ENCODE data around the gene CEBPG.

The CEBPG gene

DNA sequence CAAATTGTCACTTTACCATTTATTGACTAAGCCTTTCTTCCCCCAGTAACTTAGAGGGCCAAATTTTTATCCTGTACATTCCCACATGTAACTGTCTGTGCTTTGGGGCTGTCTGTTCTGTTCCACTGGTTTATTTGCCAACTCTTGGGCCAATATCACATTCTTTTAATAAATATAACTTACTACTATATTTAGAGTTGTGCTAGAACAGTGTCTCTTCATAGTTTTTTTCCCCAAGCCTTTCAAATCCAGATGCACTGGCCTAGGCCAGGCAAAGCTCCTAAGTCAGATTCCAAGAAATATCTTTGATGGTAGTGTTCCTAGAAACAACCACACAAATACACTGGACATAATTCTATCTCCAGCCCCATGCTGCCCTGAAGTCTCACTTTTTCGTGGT, 16.0 kb upstream of the CEBPG start:
- TF ChIP-seq, protein P1, sequence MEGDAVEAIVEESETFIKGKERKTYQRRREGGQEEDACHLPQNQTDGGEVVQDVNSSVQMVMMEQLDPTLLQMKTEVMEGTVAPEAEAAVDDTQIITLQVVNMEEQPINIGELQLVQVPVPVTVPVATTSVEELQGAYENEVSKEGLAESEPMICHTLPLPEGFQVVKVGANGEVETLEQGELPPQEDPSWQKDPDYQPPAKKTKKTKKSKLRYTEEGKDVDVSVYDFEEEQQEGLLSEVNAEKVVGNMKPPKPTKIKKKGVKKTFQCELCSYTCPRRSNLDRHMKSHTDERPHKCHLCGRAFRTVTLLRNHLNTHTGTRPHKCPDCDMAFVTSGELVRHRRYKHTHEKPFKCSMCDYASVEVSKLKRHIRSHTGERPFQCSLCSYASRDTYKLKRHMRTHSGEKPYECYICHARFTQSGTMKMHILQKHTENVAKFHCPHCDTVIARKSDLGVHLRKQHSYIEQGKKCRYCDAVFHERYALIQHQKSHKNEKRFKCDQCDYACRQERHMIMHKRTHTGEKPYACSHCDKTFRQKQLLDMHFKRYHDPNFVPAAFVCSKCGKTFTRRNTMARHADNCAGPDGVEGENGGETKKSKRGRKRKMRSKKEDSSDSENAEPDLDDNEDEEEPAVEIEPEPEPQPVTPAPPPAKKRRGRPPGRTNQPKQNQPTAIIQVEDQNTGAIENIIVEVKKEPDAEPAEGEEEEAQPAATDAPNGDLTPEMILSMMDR (IDR thresholded peaks at IDR 0.05; ENCODE audit: low read length), result no peak
- TF ChIP-seq EZH2phosphoT487 (IDR thresholded peaks at IDR 0.05; ENCODE audit: low read length) (no peak), EZH2 (optimal IDR thresholded peaks at IDR 0.05; ENCODE audit: low read depth, low read length) (no peak)
- Histone ChIP-seq H3K9me3 (replicated peaks; ENCODE audit: insufficient read depth, low read length) (no peaks in the 10 kb centered on the region), H4K20me1 (ENCODE audit: insufficient read depth, low read length) (no peaks in the 10 kb centered on the region)

DNA sequence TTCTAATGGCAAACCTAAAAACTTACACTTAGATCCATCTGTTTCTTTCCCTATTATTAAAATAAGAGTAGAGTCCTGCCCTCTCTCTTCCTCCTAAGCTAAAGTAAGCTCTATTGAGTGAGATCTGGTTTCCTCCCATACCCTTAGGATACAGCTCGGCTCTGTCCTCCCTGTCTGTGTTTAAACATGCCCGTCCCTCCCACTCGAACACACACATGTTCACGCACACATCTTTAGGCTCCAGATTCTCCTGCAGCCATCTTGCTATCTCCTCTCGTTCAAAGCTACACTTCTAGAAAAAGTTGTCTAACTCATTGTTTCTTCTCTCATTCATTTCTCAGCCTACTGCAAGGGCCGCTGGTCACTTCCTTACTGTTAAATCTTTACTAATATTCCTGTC, 15.1 kb upstream of the CEBPG start:
- TF ChIP-seq EZH2 (optimal IDR thresholded peaks at IDR 0.05; ENCODE audit: low read depth, low read length), result no peak
- TF ChIP-seq, protein P1 (IDR thresholded peaks at IDR 0.05; ENCODE audit: low read length), result no peak
- no peak for TF ChIP-seq EZH2phosphoT487 (IDR thresholded peaks at IDR 0.05; ENCODE audit: low read length)

More for the DNA sequence above, 16.0 kb upstream of the CEBPG start:
- H3K4me3 ChIP-seq (ENCODE audit: low read length), result no peak overlapping the region
- no peak overlapping the region for H2AFZ ChIP-seq (ENCODE audit: low read length)
- DNase-seq, result no peak
- no peaks in the 10 kb centered on the region for H3F3A ChIP-seq (ENCODE audit: insufficient read depth, low read length)
- H3K36me3 ChIP-seq (replicated peaks; ENCODE audit: insufficient read depth, low read length), result no peaks in the 10 kb centered on the region
- no peaks in the 10 kb centered on the region for H3K9me2 ChIP-seq (replicated peaks; ENCODE audit: insufficient read depth, low read length)
- no peak overlapping the region for H3K27ac ChIP-seq (ENCODE audit: low read length)
- no peaks in the 10 kb centered on the region for H3K4me1 ChIP-seq (ENCODE audit: low read length)
- no peak overlapping the region for H3K9ac ChIP-seq (ENCODE audit: low read length)
- H3K4me2 ChIP-seq (ENCODE audit: low read depth, low read length), result no peak overlapping the region
- no peaks in the 10 kb centered on the region for H3K79me2 ChIP-seq (ENCODE audit: low read length)
- H3K27me3 ChIP-seq (replicated peaks; ENCODE audit: insufficient read depth, low read length), result peaks cover 25% of the 10 kb centered on the region; the same call in 1 of the 2 replicates

DNA sequence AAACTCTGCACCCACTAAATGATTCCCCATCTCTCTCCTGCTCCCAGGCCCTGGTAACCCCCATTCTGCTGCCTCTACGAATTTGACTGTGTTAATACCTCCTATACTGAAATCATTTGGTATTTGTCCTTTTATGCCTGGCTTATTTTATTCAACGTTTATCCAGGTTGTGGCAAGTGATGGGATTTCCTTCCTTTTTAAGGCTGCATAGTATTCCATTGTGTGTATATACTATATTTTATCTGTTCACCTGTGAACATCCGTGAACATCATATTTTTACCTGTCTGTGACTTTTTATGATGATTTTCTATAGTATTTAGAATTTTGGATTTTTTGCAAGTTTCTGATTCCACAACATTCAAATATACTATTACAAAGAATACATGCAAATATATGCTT, 13.9 kb upstream of the CEBPG start:
- DNase-seq, result no peak
- Histone ChIP-seq H3K27ac (ENCODE audit: low read length) (no peak overlapping the region), H3K9me3 (replicated peaks; ENCODE audit: insufficient read depth, low read length) (no peaks in the 10 kb centered on the region), H3K36me3 (replicated peaks; ENCODE audit: insufficient read depth, low read length) (no peaks in the 10 kb centered on the region), H3K27me3 (replicated peaks; ENCODE audit: insufficient read depth, low read length) (peaks cover 35% of the 10 kb centered on the region), H3K9me2 (replicated peaks; ENCODE audit: insufficient read depth, low read length) (no peaks in the 10 kb centered on the region), H4K20me1 (ENCODE audit: insufficient read depth, low read length) (no peaks in the 10 kb centered on the region), H2AFZ (ENCODE audit: low read length) (no peak overlapping the region), H3K9ac (ENCODE audit: low read length) (no peak overlapping the region), H3K4me3 (ENCODE audit: low read length) (no peak overlapping the region), H3K4me2 (ENCODE audit: low read depth, low read length) (no peak overlapping the region), H3K79me2 (ENCODE audit: low read length) (no peaks in the 10 kb centered on the region), H3F3A (ENCODE audit: insufficient read depth, low read length) (no peaks in the 10 kb centered on the region), H3K4me1 (ENCODE audit: low read length) (no peaks in the 10 kb centered on the region)
- no peak for TF ChIP-seq EZH2 (optimal IDR thresholded peaks at IDR 0.05; ENCODE audit: low read depth, low read length)
- TF ChIP-seq EZH2phosphoT487 (IDR thresholded peaks at IDR 0.05; ENCODE audit: low read length), result no peak
- TF ChIP-seq, protein P1 (IDR thresholded peaks at IDR 0.05; ENCODE audit: low read length), result no peak

More for the DNA sequence above, 15.1 kb upstream of the CEBPG start:
- Histone ChIP-seq H3K4me3 (ENCODE audit: low read length) (no peak overlapping the region), H3K27me3 (replicated peaks; ENCODE audit: insufficient read depth, low read length) (peaks cover 25% of the 10 kb centered on the region; the same call in 1 of the 2 replicates), H3K4me2 (ENCODE audit: low read depth, low read length) (no peak overlapping the region), H4K20me1 (ENCODE audit: insufficient read depth, low read length) (no peaks in the 10 kb centered on the region), H2AFZ (ENCODE audit: low read length) (no peak overlapping the region), H3K4me1 (ENCODE audit: low read length) (no peaks in the 10 kb centered on the region), H3F3A (ENCODE audit: insufficient read depth, low read length) (no peaks in the 10 kb centered on the region), H3K9me3 (replicated peaks; ENCODE audit: insufficient read depth, low read length) (no peaks in the 10 kb centered on the region), H3K9ac (ENCODE audit: low read length) (no peak overlapping the region), H3K36me3 (replicated peaks; ENCODE audit: insufficient read depth, low read length) (no peaks in the 10 kb centered on the region), H3K27ac (ENCODE audit: low read length) (no peak overlapping the region), H3K9me2 (replicated peaks; ENCODE audit: insufficient read depth, low read length) (no peaks in the 10 kb centered on the region), H3K79me2 (ENCODE audit: low read length) (no peaks in the 10 kb centered on the region)
- no peak for DNase-seq

Data from MM.1S (cell line).